A549 (cell line): ENCODE results near the gene SALL4. TPM values are rescaled to one million over a fixed set of nuclear protein-coding genes. Genes with fewer than 3 reads are reported as not detected.

Source experiments
- ATAC-seq, 2 experiments: fragments of 200-7000 bp in 1 of 2; fragments of >200 bp in 1 of 2; cut with Nextera tagmentation in 1 of 2; cut with Tn5 transposase in 1 of 2; 3 replicates each; pipeline versions ENCODE4 v1.8.0 to v1.9.1; 2018 to 2020; ENCODE audit warnings: mild to moderate bottlenecking in 1 of 2, moderate library complexity in 1 of 2
- CTCF ChIA-PET: fragments of 300-600 bp; sonication (Branson Sonifier 250); formaldehyde crosslinking; extraction: SDS; loops from one replicate; lab custom pipeline; 2021; ENCODE audit warnings: antibody characterized with exemption, inconsistent platforms; lab: Yijun Ruan, JAX
- POLR2A ChIA-PET: fragments of 350-600 bp; formaldehyde crosslinking; extraction: SDS; loops from one replicate; lab custom pipeline; 2021; ENCODE audit warnings: antibody characterized with exemption, inconsistent platforms; lab: Yijun Ruan, JAX
- DNase-seq, 2 experiments: peaks; one replicate each; pipeline versions ENCODE4 v3.0.0 to v3.0.0-alpha.2; 2011 to 2016; ENCODE audit warnings: low read depth in 1 of 2, low spot score in 1 of 2
- FAIRE-seq: peaks from 2 replicates; lab custom pipeline; 2011; peaks lifted over from hg19 to GRCh38; lab: Jason Lieb, UNC
- H3K27ac ChIP-seq, 2 experiments: fragments of >200 bp; sonication (Bioruptor Twin); formaldehyde crosslinking; 3 replicates each; pipeline ENCODE4 v1.5.1; 2016 to 2017
- H3K4me1 ChIP-seq: fragments of >200 bp; sonication (Bioruptor Twin); formaldehyde crosslinking; 3 replicates; pipeline ENCODE4 v1.6.1; 2016
- H3K4me2 ChIP-seq: fragments of >200 bp; sonication (Bioruptor Twin); formaldehyde crosslinking; 3 replicates; pipeline ENCODE4 v1.6.1; 2016
- H3K4me3 ChIP-seq: fragments of >200 bp; sonication (Bioruptor Twin); formaldehyde crosslinking; 3 replicates; pipeline ENCODE4 v1.5.1; 2016
- H3K9me3 ChIP-seq: fragments of >200 bp; sonication (Bioruptor Twin); formaldehyde crosslinking; 3 replicates; pipeline ENCODE4 v1.6.1; 2016
- BCL3 ChIP-seq: fragments of >200 bp; sonication (Bioruptor Twin); formaldehyde crosslinking; IDR thresholded peaks from 3 replicates; pipeline ENCODE4 v1.6.1; 2016
- BHLHE40 ChIP-seq: IDR thresholded peaks from 2 replicates; pipeline ENCODE4 v1.6.1; 2012; ENCODE audit warnings: low read depth, low read length, inconsistent platforms
- CBX8 ChIP-seq: fragments of 200-600 bp; sonication (generic); IDR thresholded peaks from 2 replicates; pipeline ENCODE4 v1.6.1; 2016
- CHD4 ChIP-seq: fragments of 200-600 bp; sonication (generic); IDR thresholded peaks from 2 replicates; pipeline ENCODE4 v1.6.1; 2016; ENCODE audit warnings: antibody characterized with exemption, mild to moderate bottlenecking, borderline replicate concordance
- CTCF ChIP-seq: fragments of >200 bp; sonication (Bioruptor Twin); formaldehyde crosslinking; IDR thresholded peaks from 3 replicates; pipeline ENCODE4 v1.5.1; 2016
- EHF ChIP-seq: fragments of 250-450 bp; sonication (Bioruptor Pico); IDR thresholded peaks from 2 replicates; pipeline ENCODE4 v1.5.0; 2020; ENCODE audit warnings: mild to moderate bottlenecking
- EP300 ChIP-seq, 2 experiments: fragments of >200 bp; sonication (Bioruptor Twin); formaldehyde crosslinking; IDR thresholded peaks; 2 replicates in 1 of 2; 3 replicates in 1 of 2; pipeline ENCODE4 v1.6.1; 2016 to 2017
- FOXS1 ChIP-seq: fragments of 250-450 bp; sonication (Bioruptor Pico); IDR thresholded peaks from 2 replicates; pipeline ENCODE4 v1.5.0; 2020; ENCODE audit warnings: mild to moderate bottlenecking, moderate library complexity
- GATA3 ChIP-seq: IDR thresholded peaks from 2 replicates; pipeline ENCODE4 v1.6.1; 2012; ENCODE audit warnings: borderline replicate concordance
- HEYL ChIP-seq: fragments of 250-450 bp; sonication (Bioruptor Pico); IDR thresholded peaks from 2 replicates; pipeline ENCODE4 v1.8.0; 2021; ENCODE audit warnings: mild to moderate bottlenecking, moderate library complexity
- HOXB13 ChIP-seq: fragments of 250-450 bp; sonication (Bioruptor Pico); IDR thresholded peaks from 2 replicates; pipeline ENCODE4 v1.5.0; 2020; ENCODE audit warnings: low read depth, mild to moderate bottlenecking, moderate library complexity
- JUN ChIP-seq, 2 experiments: fragments of >200 bp; sonication (Bioruptor Twin); formaldehyde crosslinking; IDR thresholded peaks; 2 replicates in 1 of 2; 3 replicates in 1 of 2; pipeline ENCODE4 v1.6.1; 2016 to 2017
- KDM5A ChIP-seq: fragments of 200-600 bp; sonication (generic); IDR thresholded peaks from 2 replicates; pipeline ENCODE4 v1.6.1; 2016; ENCODE audit warnings: antibody characterized with exemption, mild to moderate bottlenecking
- MAFK ChIP-seq: fragments of 450-650 bp; IDR thresholded peaks from 2 replicates; pipeline ENCODE4 v1.6.1; 2014; ENCODE audit not compliant: partially characterized antibody
- PHF8 ChIP-seq: fragments of 200-600 bp; sonication (generic); IDR thresholded peaks from 2 replicates; pipeline ENCODE4 v1.6.1; 2016; ENCODE audit warnings: low read depth, mild to moderate bottlenecking, antibody characterized with exemption, moderate library complexity, borderline replicate concordance
- RARB ChIP-seq: fragments of 250-450 bp; sonication (Bioruptor Pico); IDR thresholded peaks from 2 replicates; pipeline ENCODE4 v1.8.0; 2021; ENCODE audit warnings: mild to moderate bottlenecking, moderate library complexity
- RFX5 ChIP-seq: fragments of 450-650 bp; IDR thresholded peaks from 2 replicates; pipeline ENCODE4 v1.7.1; 2014; ENCODE audit warnings: antibody characterized with exemption, mild to moderate bottlenecking, moderate library complexity
- WGBS: methylation state at CpG from one replicate; pipeline ENCODE4 v1.1.6; 2017; ENCODE audit errors: missing lambda C conversion rate; 5-methylcytosine and 5-hydroxymethylcytosine counted together
- polyA plus RNA-seq, 4 experiments: library from polyadenylated mRNA; depleted of rRNA in 3 of 4; stranded (reverse); fragments of >200 nt; fragmentation: RNase III in 1 of 4; extraction: RNeasy Plus Mini Kit Qiagen cat#74134 plus additional on column Dnase treatment in 1 of 4; gene quantifications; 2 replicates in 3 of 4; 3 replicates in 1 of 4; pipeline ENCODE4 v1.2.3, GENCODE V29; 2011 to 2017
- TF ChIP-seq, protein P1 (sequence below): fragments of 200-600 bp; sonication (generic); IDR thresholded peaks from 2 replicates; pipeline ENCODE4 v1.6.1; 2016; ENCODE audit warnings: antibody characterized with exemption, mild to moderate bottlenecking, moderate library complexity
- TF ChIP-seq, protein P2 (sequence below): fragments of 450-650 bp; IDR thresholded peaks from 2 replicates; pipeline ENCODE4 v1.6.1; 2014; ENCODE audit warnings: antibody characterized with exemption

Gene SALL4
- polyA plus RNA-seq, 2 of the 4 experiments (the other 2 are of a cell fraction) = 2.3 to 7.6 TPM

DNA sequence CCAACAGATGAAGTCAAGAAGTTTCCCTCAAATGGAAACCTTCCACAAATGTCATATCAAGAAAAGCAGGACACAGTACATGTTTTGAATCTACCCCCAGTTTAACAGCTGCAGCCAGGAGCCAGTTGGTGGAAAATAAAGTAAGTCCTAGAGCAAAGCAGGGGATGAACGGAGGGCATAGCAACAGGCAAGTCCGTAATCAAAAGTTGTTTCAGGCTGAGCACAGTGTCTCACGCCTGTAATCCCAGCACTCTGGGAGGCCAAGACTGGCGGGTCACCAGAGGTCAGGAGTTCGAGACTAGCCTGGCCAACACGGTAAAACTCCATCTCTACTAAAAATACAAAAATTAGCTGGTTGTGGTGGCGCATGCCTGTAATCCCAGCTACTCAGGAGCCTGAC, 2.4 kb upstream of the SALL4 start:
- Histone ChIP-seq H3K4me3 (no peak overlapping the region), H3K9me3 (no peaks in the 10 kb centered on the region), H3K27ac (0 out of 6 replicates have a peak overlapping the region, but pooled peaks of 1 of the 2 experiments have one; percentile 15), H3K4me2 (no peak overlapping the region), H3K4me1 (peaks cover 15% of the 10 kb centered on the region)
- TF ChIP-seq, protein P1, sequence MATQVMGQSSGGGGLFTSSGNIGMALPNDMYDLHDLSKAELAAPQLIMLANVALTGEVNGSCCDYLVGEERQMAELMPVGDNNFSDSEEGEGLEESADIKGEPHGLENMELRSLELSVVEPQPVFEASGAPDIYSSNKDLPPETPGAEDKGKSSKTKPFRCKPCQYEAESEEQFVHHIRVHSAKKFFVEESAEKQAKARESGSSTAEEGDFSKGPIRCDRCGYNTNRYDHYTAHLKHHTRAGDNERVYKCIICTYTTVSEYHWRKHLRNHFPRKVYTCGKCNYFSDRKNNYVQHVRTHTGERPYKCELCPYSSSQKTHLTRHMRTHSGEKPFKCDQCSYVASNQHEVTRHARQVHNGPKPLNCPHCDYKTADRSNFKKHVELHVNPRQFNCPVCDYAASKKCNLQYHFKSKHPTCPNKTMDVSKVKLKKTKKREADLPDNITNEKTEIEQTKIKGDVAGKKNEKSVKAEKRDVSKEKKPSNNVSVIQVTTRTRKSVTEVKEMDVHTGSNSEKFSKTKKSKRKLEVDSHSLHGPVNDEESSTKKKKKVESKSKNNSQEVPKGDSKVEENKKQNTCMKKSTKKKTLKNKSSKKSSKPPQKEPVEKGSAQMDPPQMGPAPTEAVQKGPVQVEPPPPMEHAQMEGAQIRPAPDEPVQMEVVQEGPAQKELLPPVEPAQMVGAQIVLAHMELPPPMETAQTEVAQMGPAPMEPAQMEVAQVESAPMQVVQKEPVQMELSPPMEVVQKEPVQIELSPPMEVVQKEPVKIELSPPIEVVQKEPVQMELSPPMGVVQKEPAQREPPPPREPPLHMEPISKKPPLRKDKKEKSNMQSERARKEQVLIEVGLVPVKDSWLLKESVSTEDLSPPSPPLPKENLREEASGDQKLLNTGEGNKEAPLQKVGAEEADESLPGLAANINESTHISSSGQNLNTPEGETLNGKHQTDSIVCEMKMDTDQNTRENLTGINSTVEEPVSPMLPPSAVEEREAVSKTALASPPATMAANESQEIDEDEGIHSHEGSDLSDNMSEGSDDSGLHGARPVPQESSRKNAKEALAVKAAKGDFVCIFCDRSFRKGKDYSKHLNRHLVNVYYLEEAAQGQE = no peak
- TF ChIP-seq RFX5 (no peak), JUN (IDR thresholded peaks at IDR 0.05) (no peak), BCL3 (no peak), MAFK (no peak), KDM5A (no peak), EHF (CRISPR knock-in tag) (no peak), HEYL (no peak), CHD4 (no peak), BHLHE40 (no peak), CBX8 (no peak), CTCF (no peak), HOXB13 (no peak)
- ChIA-PET POLR2A (no interaction called here), CTCF (interaction anchor here (1.0 to 1.2 kb wide), 2 partner anchors 12 to 52 kb away, joined by 3 read pairs; no protein-coding TSS in a partner anchor)
- DNase-seq (no peak), FAIRE-seq (no peak), ATAC-seq (no peak)
- 85% methylated on average over 7 of the region's 7 CpGs for WGBS

- ChIA-PET CTCF (interaction anchor here (1.5 to 2.4 kb wide), 2 partner anchors 163 to 258 kb away, joined by 3 to 5 read pairs; no protein-coding TSS in a partner anchor), POLR2A (no interaction called here)
- Histone ChIP-seq H3K4me2 (no peak overlapping the region), H3K27ac (no peak overlapping the region), H3K4me3 (no peak overlapping the region), H3K9me3 (no peaks in the 10 kb centered on the region), H3K4me1 (peaks cover 18% of the 10 kb centered on the region)
- TF ChIP-seq PHF8 (no peak), GATA3 (peak; percentile 72), FOXS1 (CRISPR knock-in tag) (no peak)
- ATAC-seq = no peak
- FAIRE-seq = peak; percentile 28
- peak in 1 of 2 experiments; percentile 23 for DNase-seq
- 63% methylated on average over 4 of the region's 4 CpGs for WGBS
Observed at GRCh38 chr20:51803148-51803854, 980 bp upstream of the SALL4 start.

- H3K4me1 ChIP-seq = peaks cover 30% of the 10 kb centered on the region
- no peak for DNase-seq
- no peak for FAIRE-seq
- 87% methylated on average over 5 of the region's 8 CpGs for WGBS
- no peak for ATAC-seq
- no peaks in the 10 kb centered on the region for H3K9me3 ChIP-seq
- H3K4me2 ChIP-seq = peak overlapping the region; percentile 92
- ChIA-PET POLR2A (no interaction called here), CTCF (interaction anchor here (1.0 to 2.4 kb wide), 6 partner anchors 162 to 820 kb away, joined by 3 to 5 read pairs (median 3); no protein-coding TSS in a partner anchor)
- H3K27ac ChIP-seq = peak overlapping the region; percentile 95 to 96
- H3K4me3 ChIP-seq = peak overlapping the region; percentile 84
- TF ChIP-seq RARB (CRISPR knock-in tag) (no peak), GATA3 (no peak), EP300 (IDR thresholded peaks at IDR 0.05) (no peak)
- TF ChIP-seq, protein P2, sequence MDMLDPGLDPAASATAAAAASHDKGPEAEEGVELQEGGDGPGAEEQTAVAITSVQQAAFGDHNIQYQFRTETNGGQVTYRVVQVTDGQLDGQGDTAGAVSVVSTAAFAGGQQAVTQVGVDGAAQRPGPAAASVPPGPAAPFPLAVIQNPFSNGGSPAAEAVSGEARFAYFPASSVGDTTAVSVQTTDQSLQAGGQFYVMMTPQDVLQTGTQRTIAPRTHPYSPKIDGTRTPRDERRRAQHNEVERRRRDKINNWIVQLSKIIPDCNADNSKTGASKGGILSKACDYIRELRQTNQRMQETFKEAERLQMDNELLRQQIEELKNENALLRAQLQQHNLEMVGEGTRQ = no peak
Observed at GRCh38 chr20:51801823-51802123, 548 bp downstream of the SALL4 start.
